C4-2B (cell line): ENCODE results near the gene NUMB.

Experiments
- ZFX ChIP-seq: fragments of 450-650 bp; IDR thresholded peaks from 2 replicates; pipeline ENCODE4 v1.6.1; 2017
- TF ChIP-seq, protein P1 (sequence below): fragments of 450-650 bp; conservative IDR thresholded peaks from 2 replicates; pipeline ENCODE4 v1.5.1; 2017; ENCODE audit warnings: mild to moderate bottlenecking

DNA sequence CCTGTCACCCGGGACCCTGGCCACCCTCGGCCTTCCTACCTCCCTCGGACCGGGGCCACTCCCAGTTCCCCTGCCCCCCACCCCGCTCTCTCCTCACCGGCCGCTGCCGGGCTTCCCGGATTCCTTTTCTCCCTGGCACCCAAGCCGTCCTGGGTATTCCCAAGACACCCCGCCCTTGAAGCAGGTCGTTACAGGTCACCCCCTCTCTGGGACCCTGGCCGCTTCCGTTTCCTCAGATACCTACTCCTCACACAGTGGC is 493 bp downstream of the NUMB start:
- TF ChIP-seq, protein P1, sequence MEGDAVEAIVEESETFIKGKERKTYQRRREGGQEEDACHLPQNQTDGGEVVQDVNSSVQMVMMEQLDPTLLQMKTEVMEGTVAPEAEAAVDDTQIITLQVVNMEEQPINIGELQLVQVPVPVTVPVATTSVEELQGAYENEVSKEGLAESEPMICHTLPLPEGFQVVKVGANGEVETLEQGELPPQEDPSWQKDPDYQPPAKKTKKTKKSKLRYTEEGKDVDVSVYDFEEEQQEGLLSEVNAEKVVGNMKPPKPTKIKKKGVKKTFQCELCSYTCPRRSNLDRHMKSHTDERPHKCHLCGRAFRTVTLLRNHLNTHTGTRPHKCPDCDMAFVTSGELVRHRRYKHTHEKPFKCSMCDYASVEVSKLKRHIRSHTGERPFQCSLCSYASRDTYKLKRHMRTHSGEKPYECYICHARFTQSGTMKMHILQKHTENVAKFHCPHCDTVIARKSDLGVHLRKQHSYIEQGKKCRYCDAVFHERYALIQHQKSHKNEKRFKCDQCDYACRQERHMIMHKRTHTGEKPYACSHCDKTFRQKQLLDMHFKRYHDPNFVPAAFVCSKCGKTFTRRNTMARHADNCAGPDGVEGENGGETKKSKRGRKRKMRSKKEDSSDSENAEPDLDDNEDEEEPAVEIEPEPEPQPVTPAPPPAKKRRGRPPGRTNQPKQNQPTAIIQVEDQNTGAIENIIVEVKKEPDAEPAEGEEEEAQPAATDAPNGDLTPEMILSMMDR, result no peak
- TF ChIP-seq ZFX, result no peak
